SK-N-SH (cell line): ENCODE measurements around the gene MBD6. TPM values are rescaled to one million over a fixed set of nuclear protein-coding genes. Genes with fewer than 3 reads are reported as not detected.

ENCODE experiments used
- CTCF ChIA-PET: fragments of 300-600, 350-600 bp; formaldehyde crosslinking; extraction: SDS; loops from one replicate; lab custom pipeline; 2021; lab: Yijun Ruan, JAX
- POLR2A ChIA-PET: fragments of 350-600 bp; sonication (Branson Sonifier 250); formaldehyde crosslinking; extraction: SDS; loops from one replicate; lab custom pipeline; 2020; ENCODE audit warnings: antibody characterized with exemption, inconsistent platforms; lab: Yijun Ruan, JAX
- DNase-seq: peaks from one replicate; pipeline ENCODE4 v3.0.0; 2012
- H2AFZ ChIP-seq: fragments of 200-600 bp; sonication (generic); 2 replicates; pipeline ENCODE4 v1.8.1; 2016; ENCODE audit warnings: antibody characterized with exemption, mild to moderate bottlenecking, low read depth
- H3F3A ChIP-seq: fragments of 200-600 bp; sonication (generic); replicated peaks from 2 replicates; pipeline ENCODE3; 2016; ENCODE audit warnings: antibody characterized with exemption, mild to moderate bottlenecking; ENCODE audit not compliant: insufficient read depth
- H3K27ac ChIP-seq, 2 experiments: fragments of 200-500 bp in 1 of 2; fragments of 200-600 bp in 1 of 2; sonication (Bioruptor generic) in 1 of 2; sonication (generic), shearing (Covaris generic) in 1 of 2; 2 replicates each; pipeline versions ENCODE4 v1.5.1 to v1.6.1; 2014 to 2016; ENCODE audit warnings: low read depth in 2 of 2, inconsistent platforms in 1 of 2, low read length in 1 of 2, mild to moderate bottlenecking in 1 of 2, mixed read lengths in 1 of 2
- H3K27me3 ChIP-seq: fragments of 200-600 bp; sonication (generic), shearing (Covaris generic); 2 replicates; pipeline ENCODE4 v1.6.1; 2016; ENCODE audit warnings: mixed run types; ENCODE audit not compliant: insufficient read depth
- H3K36me3 ChIP-seq, 2 experiments: fragments of 200-500 bp in 1 of 2; fragments of 200-600 bp in 1 of 2; sonication (Bioruptor generic) in 1 of 2; sonication (generic) in 1 of 2; replicated peaks in 1 of 2; 2 replicates each; pipeline versions ENCODE3 to v1.5.1; 2014 to 2016; ENCODE audit warnings: low read length in 1 of 2, mild to moderate bottlenecking in 1 of 2; ENCODE audit not compliant: insufficient read depth in 2 of 2, control insufficient read depth in 1 of 2
- H3K4me1 ChIP-seq, 2 experiments: fragments of 200-500 bp in 1 of 2; fragments of 200-600 bp in 1 of 2; sonication (Bioruptor generic) in 1 of 2; sonication (generic), shearing (Covaris generic) in 1 of 2; 2 replicates each; pipeline versions ENCODE4 v1.5.1 to v1.6.1; 2014 to 2016; ENCODE audit warnings: low read depth in 1 of 2, low read length in 1 of 2, mixed run types in 1 of 2; ENCODE audit not compliant: insufficient read depth in 2 of 2, control insufficient read depth in 1 of 2
- H3K4me2 ChIP-seq: fragments of 200-600 bp; sonication (generic), shearing (Covaris generic); 2 replicates; pipeline ENCODE4 v1.6.1; 2017; ENCODE audit warnings: mixed run types
- H3K4me3 ChIP-seq, 2 experiments: fragments of 200-500 bp in 1 of 2; fragments of 200-600 bp in 1 of 2; sonication (Bioruptor generic) in 1 of 2; sonication (generic), shearing (Covaris generic) in 1 of 2; 2 replicates each; pipeline versions ENCODE4 v1.5.1 to v1.8.1; 2014 to 2016; ENCODE audit warnings: low read depth in 2 of 2, inconsistent platforms in 1 of 2, low read length in 1 of 2, mild to moderate bottlenecking in 1 of 2, mixed read lengths in 1 of 2, moderate library complexity in 1 of 2
- H3K79me2 ChIP-seq: fragments of 200-600 bp; sonication (generic); 2 replicates; pipeline ENCODE4 v1.8.1; 2017; ENCODE audit warnings: mild to moderate bottlenecking; ENCODE audit not compliant: insufficient read depth
- H3K9ac ChIP-seq: fragments of 200-600 bp; sonication (generic); 2 replicates; pipeline ENCODE4 v1.6.1; 2017; ENCODE audit warnings: mixed run types
- H3K9me2 ChIP-seq: fragments of 200-600 bp; sonication (generic); 2 replicates; pipeline ENCODE4 v1.6.1; 2017; ENCODE audit warnings: mixed run types
- H3K9me3 ChIP-seq: fragments of 200-600 bp; sonication (generic); 2 replicates; pipeline ENCODE4 v1.6.1; 2017; ENCODE audit warnings: mixed run types, mild to moderate bottlenecking, moderate library complexity
- H4K20me1 ChIP-seq: fragments of 200-600 bp; sonication (generic); 2 replicates; pipeline ENCODE4 v1.6.1; 2017; ENCODE audit warnings: mild to moderate bottlenecking, mixed run types; ENCODE audit not compliant: insufficient read depth
- ELF1 ChIP-seq: IDR thresholded peaks from 2 replicates; pipeline ENCODE4 v1.4.0; 2012
- EP300 ChIP-seq, 2 experiments: IDR thresholded peaks; 2 replicates each; pipeline versions ENCODE4 v1.4.0 to v1.6.1; 2012; ENCODE audit warnings: borderline replicate concordance in 1 of 2, low read depth in 1 of 2, low read length in 1 of 2
- EZH2phosphoT487 ChIP-seq: fragments of 200-600 bp; sonication (generic); IDR thresholded peaks from 2 replicates; pipeline ENCODE4 v1.6.1; 2017; ENCODE audit warnings: low read depth, mixed run types, mild to moderate bottlenecking, antibody characterized with exemption, moderate library complexity, borderline replicate concordance
- FOXJ3 ChIP-seq: sonication (generic); formaldehyde crosslinking; IDR thresholded peaks from 2 replicates; pipeline ENCODE4 v1.5.1; 2020; ENCODE audit warnings: mild to moderate bottlenecking, missing genetic modification reagents
- GATA2 ChIP-seq: sonication (generic); formaldehyde crosslinking; IDR thresholded peaks from 2 replicates; pipeline ENCODE4 v1.5.0; 2020; ENCODE audit warnings: mild to moderate bottlenecking, missing genetic modification reagents
- JUND ChIP-seq: IDR thresholded peaks from 2 replicates; pipeline ENCODE4 v1.4.0; 2012
- MEF2A ChIP-seq: IDR thresholded peaks from 2 replicates; pipeline ENCODE4 v1.4.0; 2012; ENCODE audit warnings: low read depth, borderline replicate concordance
- NRF1 ChIP-seq: IDR thresholded peaks from 2 replicates; pipeline ENCODE4 v1.6.1; 2012; ENCODE audit warnings: low read depth, mild to moderate bottlenecking, low read length
- TEAD4 ChIP-seq: IDR thresholded peaks from 2 replicates; pipeline ENCODE4 v1.4.0; 2012; ENCODE audit warnings: mild to moderate bottlenecking, borderline replicate concordance; ENCODE audit not compliant: insufficient read depth
- YY1 ChIP-seq: IDR thresholded peaks from 2 replicates; pipeline ENCODE4 v1.4.0; 2012; ENCODE audit warnings: low read depth, mild to moderate bottlenecking
- WGBS: methylation state at CpG from one replicate; pipeline ENCODE4 v1.1.6; 2017; ENCODE audit warnings: low lambda C conversion rate; 5-methylcytosine and 5-hydroxymethylcytosine counted together
- polyA plus RNA-seq, 3 experiments: library from polyadenylated mRNA; depleted of rRNA; stranded (reverse); fragments of >200 nt; gene quantifications; 2 replicates each; pipeline ENCODE4 v1.2.3, GENCODE V29; 2012
- TF ChIP-seq, protein P1 (sequence below): fragments of 200-600 bp; sonication (generic); IDR thresholded peaks from 2 replicates; pipeline ENCODE4 v1.6.1; 2017; ENCODE audit warnings: antibody characterized with exemption, mild to moderate bottlenecking, moderate library complexity
- TF ChIP-seq, protein P2 (sequence below): IDR thresholded peaks from 2 replicates; pipeline ENCODE4 v1.6.1; 2012; ENCODE audit warnings: mild to moderate bottlenecking, low read depth, low read length, moderate library complexity
- TF ChIP-seq, protein P3 (sequence below): IDR thresholded peaks from 2 replicates; pipeline ENCODE4 v1.4.0; 2012; ENCODE audit warnings: low read depth, borderline replicate concordance
- TF ChIP-seq, protein P4 (sequence below): IDR thresholded peaks from 2 replicates; pipeline ENCODE4 v1.4.0; 2012; ENCODE audit warnings: low read depth
- TF ChIP-seq, protein P5 (sequence below): fragments of 150-350 bp; IDR thresholded peaks from 2 replicates; pipeline ENCODE4 v1.6.1; 2016; ENCODE audit warnings: mild to moderate bottlenecking, low read depth, low read length

Gene MBD6
- polyA plus RNA-seq, 1 of the 3 experiments (the other 2 are of a cell fraction): 8.6 TPM

DNA sequence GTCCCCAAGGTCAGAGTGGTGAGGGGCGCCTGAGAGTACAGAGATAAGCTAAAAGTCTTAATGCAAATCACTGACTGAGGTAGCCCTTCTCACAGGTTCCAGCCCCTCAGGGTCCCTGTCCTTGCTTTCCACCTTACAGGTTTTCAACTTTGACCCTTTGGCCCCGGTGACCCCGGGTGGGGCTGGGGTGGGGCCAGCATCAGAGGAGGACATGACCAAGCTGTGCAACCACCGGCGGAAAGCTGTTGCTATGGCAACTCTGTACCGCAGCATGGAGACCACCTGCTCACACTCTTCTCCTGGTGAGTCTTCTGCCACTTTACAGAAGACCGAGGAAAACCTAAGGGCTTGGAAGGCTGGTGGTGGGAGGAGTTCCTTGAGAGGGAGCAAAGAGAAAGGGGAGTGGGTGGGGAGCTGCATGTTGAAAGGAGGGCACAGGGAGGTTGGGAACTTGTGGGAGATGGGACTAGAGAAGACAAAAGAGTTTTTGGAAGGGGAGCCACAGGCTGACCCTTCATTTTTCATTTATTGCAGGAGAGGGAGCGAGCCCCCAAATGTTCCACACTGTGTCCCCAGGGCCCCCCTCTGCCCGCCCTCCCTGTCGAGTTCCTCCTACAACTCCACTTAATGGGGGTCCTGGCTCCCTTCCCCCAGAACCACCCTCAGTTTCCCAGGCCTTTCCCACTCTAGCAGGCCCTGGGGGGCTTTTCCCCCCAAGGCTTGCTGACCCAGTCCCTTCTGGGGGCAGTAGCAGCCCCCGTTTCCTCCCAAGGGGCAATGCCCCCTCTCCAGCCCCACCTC lies 2.4 kb downstream of the MBD6 start:
- Histone ChIP-seq H3K9me3 (no peaks in the 10 kb centered on the region), H3K4me2 (peak overlapping the region; percentile 94; the same call in 1 of the 2 replicates), H3K4me1 (peaks cover 19 to 34% of the 10 kb centered on the region in 2 experiments), H3K27ac (peak overlapping the region in 1 of 2 experiments; percentile 81; a peak in 1 of 4 replicates), H3K9me2 (no peaks in the 10 kb centered on the region), H3K9ac (no peak overlapping the region), H3K4me3 (peak overlapping the region in 1 of 2 experiments; percentile 10; a peak in 1 of 4 replicates), H2AFZ (no peak overlapping the region), H3F3A (peaks cover 24% of the 10 kb centered on the region)
- CTCF ChIA-PET: interaction anchor here (0.8 to 2.2 kb wide), 6 partner anchors 9 to 211 kb away, joined by 3 to 9 read pairs (median 6); partner anchors contain the start of gene B4GALNT1
- POLR2A ChIA-PET: interaction anchor here (0.7 to 1.8 kb wide), 2 partner anchors 7 to 11 kb away, joined by 3 to 8 read pairs; no protein-coding TSS in a partner anchor
- no peak for DNase-seq
- TF ChIP-seq EP300 (IDR thresholded peaks at IDR 0.05; ENCODE audit: borderline replicate concordance in 1 of 2, low read depth in 1 of 2, low read length in 1 of 2) (no peak), ELF1 (no peak), MEF2A (no peak), GATA2 (CRISPR knock-in tag) (no peak), NRF1 (no peak), JUND (no peak), YY1 (no peak)
- TF ChIP-seq, all 33 proteins: peak for 0
- Histone ChIP-seq H3K27me3 (no peaks in the 10 kb centered on the region), H3K36me3 (peaks cover 19 to 56% of the 10 kb centered on the region in 2 experiments), H3K79me2 (peaks cover 31% of the 10 kb centered on the region), H4K20me1 (peaks cover 9% of the 10 kb centered on the region; the same call in 1 of the 2 replicates)
- 55% methylated on average over 10 of the region's 11 CpGs for WGBS

DNA sequence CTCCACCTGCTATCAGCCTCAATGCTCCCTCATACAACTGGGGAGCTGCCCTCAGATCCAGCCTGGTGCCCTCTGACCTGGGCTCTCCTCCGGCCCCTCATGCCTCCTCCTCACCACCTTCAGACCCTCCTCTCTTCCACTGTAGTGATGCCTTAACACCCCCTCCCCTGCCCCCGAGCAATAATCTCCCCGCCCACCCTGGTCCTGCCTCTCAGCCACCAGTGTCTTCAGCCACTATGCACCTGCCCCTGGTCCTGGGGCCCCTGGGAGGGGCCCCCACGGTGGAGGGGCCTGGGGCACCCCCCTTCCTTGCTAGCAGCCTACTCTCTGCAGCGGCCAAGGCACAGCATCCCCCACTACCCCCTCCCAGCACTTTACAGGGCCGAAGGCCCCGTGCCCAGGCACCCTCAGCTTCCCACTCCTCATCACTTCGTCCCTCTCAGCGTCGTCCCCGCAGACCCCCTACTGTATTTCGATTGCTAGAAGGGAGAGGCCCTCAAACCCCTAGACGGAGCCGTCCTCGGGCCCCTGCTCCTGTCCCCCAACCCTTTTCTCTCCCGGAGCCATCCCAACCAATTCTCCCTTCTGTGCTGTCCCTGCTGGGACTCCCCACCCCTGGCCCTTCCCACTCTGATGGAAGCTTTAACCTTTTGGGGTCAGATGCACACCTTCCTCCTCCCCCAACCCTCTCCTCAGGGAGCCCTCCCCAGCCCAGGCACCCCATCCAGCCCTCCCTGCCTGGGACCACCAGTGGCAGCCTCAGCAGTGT lies 3.2 kb downstream of the MBD6 start:
- no peak overlapping the region for H3K27ac ChIP-seq
- peaks cover 9% of the 10 kb centered on the region; the same call in 1 of the 2 replicates for H4K20me1 ChIP-seq
- TF ChIP-seq, protein P1, sequence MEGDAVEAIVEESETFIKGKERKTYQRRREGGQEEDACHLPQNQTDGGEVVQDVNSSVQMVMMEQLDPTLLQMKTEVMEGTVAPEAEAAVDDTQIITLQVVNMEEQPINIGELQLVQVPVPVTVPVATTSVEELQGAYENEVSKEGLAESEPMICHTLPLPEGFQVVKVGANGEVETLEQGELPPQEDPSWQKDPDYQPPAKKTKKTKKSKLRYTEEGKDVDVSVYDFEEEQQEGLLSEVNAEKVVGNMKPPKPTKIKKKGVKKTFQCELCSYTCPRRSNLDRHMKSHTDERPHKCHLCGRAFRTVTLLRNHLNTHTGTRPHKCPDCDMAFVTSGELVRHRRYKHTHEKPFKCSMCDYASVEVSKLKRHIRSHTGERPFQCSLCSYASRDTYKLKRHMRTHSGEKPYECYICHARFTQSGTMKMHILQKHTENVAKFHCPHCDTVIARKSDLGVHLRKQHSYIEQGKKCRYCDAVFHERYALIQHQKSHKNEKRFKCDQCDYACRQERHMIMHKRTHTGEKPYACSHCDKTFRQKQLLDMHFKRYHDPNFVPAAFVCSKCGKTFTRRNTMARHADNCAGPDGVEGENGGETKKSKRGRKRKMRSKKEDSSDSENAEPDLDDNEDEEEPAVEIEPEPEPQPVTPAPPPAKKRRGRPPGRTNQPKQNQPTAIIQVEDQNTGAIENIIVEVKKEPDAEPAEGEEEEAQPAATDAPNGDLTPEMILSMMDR: no peak
- no peak for TF ChIP-seq EZH2phosphoT487
- TF ChIP-seq, protein P2, sequence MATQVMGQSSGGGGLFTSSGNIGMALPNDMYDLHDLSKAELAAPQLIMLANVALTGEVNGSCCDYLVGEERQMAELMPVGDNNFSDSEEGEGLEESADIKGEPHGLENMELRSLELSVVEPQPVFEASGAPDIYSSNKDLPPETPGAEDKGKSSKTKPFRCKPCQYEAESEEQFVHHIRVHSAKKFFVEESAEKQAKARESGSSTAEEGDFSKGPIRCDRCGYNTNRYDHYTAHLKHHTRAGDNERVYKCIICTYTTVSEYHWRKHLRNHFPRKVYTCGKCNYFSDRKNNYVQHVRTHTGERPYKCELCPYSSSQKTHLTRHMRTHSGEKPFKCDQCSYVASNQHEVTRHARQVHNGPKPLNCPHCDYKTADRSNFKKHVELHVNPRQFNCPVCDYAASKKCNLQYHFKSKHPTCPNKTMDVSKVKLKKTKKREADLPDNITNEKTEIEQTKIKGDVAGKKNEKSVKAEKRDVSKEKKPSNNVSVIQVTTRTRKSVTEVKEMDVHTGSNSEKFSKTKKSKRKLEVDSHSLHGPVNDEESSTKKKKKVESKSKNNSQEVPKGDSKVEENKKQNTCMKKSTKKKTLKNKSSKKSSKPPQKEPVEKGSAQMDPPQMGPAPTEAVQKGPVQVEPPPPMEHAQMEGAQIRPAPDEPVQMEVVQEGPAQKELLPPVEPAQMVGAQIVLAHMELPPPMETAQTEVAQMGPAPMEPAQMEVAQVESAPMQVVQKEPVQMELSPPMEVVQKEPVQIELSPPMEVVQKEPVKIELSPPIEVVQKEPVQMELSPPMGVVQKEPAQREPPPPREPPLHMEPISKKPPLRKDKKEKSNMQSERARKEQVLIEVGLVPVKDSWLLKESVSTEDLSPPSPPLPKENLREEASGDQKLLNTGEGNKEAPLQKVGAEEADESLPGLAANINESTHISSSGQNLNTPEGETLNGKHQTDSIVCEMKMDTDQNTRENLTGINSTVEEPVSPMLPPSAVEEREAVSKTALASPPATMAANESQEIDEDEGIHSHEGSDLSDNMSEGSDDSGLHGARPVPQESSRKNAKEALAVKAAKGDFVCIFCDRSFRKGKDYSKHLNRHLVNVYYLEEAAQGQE: no peak
- TF ChIP-seq, protein P3, sequence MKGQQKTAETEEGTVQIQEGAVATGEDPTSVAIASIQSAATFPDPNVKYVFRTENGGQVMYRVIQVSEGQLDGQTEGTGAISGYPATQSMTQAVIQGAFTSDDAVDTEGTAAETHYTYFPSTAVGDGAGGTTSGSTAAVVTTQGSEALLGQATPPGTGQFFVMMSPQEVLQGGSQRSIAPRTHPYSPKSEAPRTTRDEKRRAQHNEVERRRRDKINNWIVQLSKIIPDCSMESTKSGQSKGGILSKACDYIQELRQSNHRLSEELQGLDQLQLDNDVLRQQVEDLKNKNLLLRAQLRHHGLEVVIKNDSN: no peak
- TF ChIP-seq TEAD4: no peak
- no peak for TF ChIP-seq FOXJ3 (CRISPR knock-in tag)
- no peak for TF ChIP-seq MEF2A
- no peak for TF ChIP-seq JUND
- TF ChIP-seq, protein P4, sequence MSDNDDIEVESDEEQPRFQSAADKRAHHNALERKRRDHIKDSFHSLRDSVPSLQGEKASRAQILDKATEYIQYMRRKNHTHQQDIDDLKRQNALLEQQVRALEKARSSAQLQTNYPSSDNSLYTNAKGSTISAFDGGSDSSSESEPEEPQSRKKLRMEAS: no peak
- TF ChIP-seq ELF1: no peak
- TF ChIP-seq, protein P5, sequence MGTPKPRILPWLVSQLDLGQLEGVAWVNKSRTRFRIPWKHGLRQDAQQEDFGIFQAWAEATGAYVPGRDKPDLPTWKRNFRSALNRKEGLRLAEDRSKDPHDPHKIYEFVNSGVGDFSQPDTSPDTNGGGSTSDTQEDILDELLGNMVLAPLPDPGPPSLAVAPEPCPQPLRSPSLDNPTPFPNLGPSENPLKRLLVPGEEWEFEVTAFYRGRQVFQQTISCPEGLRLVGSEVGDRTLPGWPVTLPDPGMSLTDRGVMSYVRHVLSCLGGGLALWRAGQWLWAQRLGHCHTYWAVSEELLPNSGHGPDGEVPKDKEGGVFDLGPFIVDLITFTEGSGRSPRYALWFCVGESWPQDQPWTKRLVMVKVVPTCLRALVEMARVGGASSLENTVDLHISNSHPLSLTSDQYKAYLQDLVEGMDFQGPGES: no peak

More for the DNA sequence above, 3.2 kb downstream of the MBD6 start:
- Histone ChIP-seq H3F3A (peaks cover 27% of the 10 kb centered on the region), H3K4me2 (peak overlapping the region; percentile 94; the same call in 1 of the 2 replicates), H3K79me2 (peaks cover 28% of the 10 kb centered on the region), H2AFZ (no peak overlapping the region), H3K4me3 (no peak overlapping the region), H3K36me3 (peaks cover 24 to 64% of the 10 kb centered on the region in 2 experiments), H3K9ac (no peak overlapping the region), H3K4me1 (peaks cover 19 to 34% of the 10 kb centered on the region in 2 experiments), H3K9me2 (no peaks in the 10 kb centered on the region), H3K9me3 (no peaks in the 10 kb centered on the region), H3K27me3 (no peaks in the 10 kb centered on the region)
- WGBS: 93% methylated on average over 15 of the region's 16 CpGs
- DNase-seq: no peak
- POLR2A ChIA-PET: interaction anchor here (1.1 to 1.3 kb wide), 2 partner anchors 10 to 13 kb away, joined by 3 read pairs; no protein-coding TSS in a partner anchor
- CTCF ChIA-PET: interaction anchor here (1.0 to 2.2 kb wide), 4 partner anchors 8 to 200 kb away, joined by 3 to 9 read pairs (median 5); no protein-coding TSS in a partner anchor
